Activated CD8-positive, alpha-beta memory T cell treated with anti-CD3 and anti-CD28 coated beads for 36 hours (primary cell): Measurements from ENCODE around the gene ASB16. TPM values are rescaled to one million over a fixed set of nuclear protein-coding genes. Genes with fewer than 3 reads are reported as not detected.

Experiments used
- CTCF ChIA-PET: fragments of 350-600 bp; sonication (Branson Sonifier 250); formaldehyde crosslinking; loops from one replicate; lab custom pipeline; 2021; ENCODE audit warnings: antibody characterized with exemption; lab: Charles Lee
- POLR2A ChIA-PET: fragments of 350-600 bp; sonication (Branson Sonifier 250); formaldehyde crosslinking; loops from one replicate; lab custom pipeline; 2021; ENCODE audit warnings: antibody characterized with exemption; lab: Charles Lee
- total RNA-seq, 2 experiments: library from RNA; stranded (reverse); gene quantifications; one replicate each; pipeline ENCODE4 v1.2.3, GENCODE V29; 2021

The ASB16 gene
- total RNA-seq, 2 experiments from 2014 or later = 0.15 to 0.23 TPM

DNA sequence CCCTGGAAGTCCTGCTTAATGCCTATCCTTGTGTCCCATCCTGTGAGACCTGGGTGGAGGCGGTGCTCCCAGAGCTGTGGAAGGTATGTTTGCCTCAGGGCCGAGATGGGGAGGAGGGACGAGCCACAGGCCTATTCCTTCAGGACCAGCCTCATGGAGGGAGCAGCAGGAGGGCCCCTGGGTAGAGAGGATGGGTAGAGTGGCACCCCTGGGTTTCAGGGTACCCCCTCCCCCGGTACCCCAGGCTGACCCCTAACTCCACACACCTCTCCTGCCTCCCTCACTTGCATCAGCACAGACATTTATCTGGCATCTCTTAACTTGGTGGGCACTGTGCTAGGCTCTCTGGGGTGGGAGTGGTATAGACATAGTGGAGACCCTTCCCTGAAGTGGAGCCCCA, 7.1 kb downstream of the ASB16 start:
- ChIA-PET POLR2A (no interaction called here), CTCF (interaction anchor here (0.5 kb wide), 1 partner anchor 108 kb away, joined by 3 read pairs; no protein-coding TSS in a partner anchor)

DNA sequence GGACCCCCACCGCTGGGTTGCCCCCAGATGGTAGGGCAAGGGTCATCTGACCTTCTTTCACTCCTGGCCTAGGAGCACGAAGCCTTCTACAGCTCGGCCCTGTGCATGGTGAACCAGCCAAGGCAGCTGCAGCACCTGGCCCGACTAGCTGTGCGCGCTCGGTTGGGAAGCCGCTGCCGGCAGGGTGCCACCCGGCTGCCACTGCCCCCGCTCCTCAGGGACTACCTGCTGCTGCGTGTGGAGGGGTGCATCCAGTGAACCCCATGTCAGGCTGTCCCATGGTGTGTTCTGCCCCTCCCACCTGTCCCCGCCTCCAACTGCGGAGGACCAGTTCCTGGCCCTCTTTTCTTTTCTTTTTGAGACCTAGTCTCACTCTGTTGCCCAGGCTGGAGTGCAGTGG, 7.6 kb downstream of the ASB16 start:
- POLR2A ChIA-PET = no interaction called here
- CTCF ChIA-PET = interaction anchor here (0.5 kb wide), 1 partner anchor 109 kb away, joined by 3 read pairs; no protein-coding TSS in a partner anchor

- ChIA-PET POLR2A (interaction anchor here (0.6 kb wide), 2 partner anchors 149 to 320 kb away, joined by 3 read pairs; no protein-coding TSS in a partner anchor), CTCF (interaction anchor here (2.0 to 5.5 kb wide), 2 partner anchors 14 to 27 kb away, joined by 7 to 19 read pairs; no protein-coding TSS in a partner anchor)
Observed at GRCh38 chr17:44183024-44183423, 12.5 kb downstream of the ASB16 start.

- CTCF ChIA-PET = interaction anchor here (1.1 to 5.5 kb wide), 5 partner anchors 11 to 147 kb away, joined by 3 to 19 read pairs (median 7); no protein-coding TSS in a partner anchor
- POLR2A ChIA-PET = interaction anchor here (0.7 kb wide), 1 partner anchor 57 kb away, joined by 3 read pairs; no protein-coding TSS in a partner anchor
Observed at GRCh38 chr17:44184212-44184810, 13.8 kb downstream of the ASB16 start.

DNA sequence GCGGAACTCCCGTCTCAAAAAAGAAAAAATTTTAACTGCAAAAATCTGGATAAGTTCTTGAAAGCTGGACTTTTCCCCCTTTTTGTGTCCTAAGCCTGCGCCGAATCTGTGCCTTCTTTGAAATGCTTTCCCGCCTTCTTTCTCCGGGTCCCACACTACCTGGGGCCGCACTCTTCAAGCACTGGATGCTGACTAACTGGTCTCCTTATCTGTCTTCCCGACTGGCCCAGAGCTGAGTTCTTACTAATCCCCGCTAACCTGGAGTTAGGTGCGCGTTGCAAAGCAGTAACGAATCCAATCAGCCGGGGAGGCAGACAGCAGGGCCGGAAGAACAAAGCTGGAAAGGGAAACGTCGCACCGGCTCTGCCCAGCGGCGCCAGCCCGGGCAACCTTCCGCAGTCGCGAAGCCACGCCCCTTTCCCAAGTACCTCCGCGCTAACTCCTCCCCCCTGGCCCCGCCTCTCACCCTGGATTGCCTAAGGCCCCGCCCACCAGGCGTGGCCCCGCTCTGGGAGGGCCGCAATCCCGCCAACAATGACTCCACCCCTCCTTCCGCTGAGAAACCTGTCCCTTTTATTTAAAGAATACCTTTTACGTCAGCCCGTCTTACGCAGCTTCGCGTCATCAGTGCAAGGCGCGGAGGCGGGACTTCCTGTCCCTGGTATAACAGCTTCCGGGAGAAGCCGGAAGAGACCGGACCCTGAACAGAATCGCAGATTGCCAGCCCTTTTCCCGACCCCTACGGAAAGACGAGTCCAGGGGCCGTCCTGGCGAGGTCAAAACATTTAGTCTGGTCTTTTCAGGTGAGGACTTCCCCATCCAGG, 16.0 kb downstream of the ASB16 start, which contains the start of gene TMUB2:
Gene TMUB2 (plus strand): TSS at position 666 of the 824 bp plus-strand sequence. CDS start 737 bp downstream, outside the sequence.
- ChIA-PET CTCF (interaction anchor here (0.8 to 5.5 kb wide), 11 partner anchors 12 to 180 kb away, joined by 3 to 19 read pairs (median 5); partner anchors contain the start of genes GRN and HDAC5), POLR2A (interaction anchor here (0.6 to 2.0 kb wide), 14 partner anchors 10 to 1128 kb away, joined by 3 to 15 read pairs (median 4); partner anchors contain the start of genes HDAC5 and UBTF)

DNA sequence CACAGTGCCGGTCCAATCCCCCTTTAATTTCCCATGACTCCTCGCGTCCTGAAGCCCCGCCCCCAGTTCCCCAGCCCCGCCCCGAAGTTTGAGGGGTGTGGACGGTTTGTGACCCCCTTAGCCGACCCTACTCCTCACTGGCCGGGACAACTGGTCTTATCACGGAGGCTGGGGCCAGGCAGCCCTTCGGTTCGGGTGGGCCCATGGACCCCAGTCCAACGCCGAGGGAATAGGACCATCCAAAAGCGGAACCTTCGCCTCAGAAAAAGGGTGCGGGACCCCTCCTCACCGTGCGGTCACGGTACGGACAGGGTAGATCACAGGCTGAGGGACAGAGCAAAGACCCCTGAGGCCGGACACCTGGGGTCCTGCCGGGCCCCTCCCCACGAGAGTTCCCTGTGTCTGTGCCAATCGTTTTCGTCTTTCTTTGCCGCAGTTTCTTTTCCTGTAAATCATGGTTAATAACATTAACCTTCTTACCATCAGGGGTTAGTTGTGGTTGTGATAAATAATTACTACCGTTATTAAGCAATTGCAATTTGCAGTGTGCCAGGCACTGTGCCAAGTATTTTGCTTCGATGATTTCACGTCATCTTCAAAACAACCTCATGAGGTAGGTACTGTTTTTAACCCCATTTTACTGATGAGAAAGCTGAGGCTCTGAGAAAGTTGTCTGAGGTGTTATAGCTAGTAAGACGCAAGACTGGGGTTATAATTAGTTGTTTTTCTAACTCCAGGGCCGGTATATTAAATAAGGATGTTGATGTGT, 16.8 kb downstream of the ASB16 start:
- POLR2A ChIA-PET = interaction anchor here (0.7 to 2.0 kb wide), 8 partner anchors 11 to 198 kb away, joined by 3 to 7 read pairs (median 4); partner anchors contain the start of genes HDAC5 and UBTF
- CTCF ChIA-PET = interaction anchor here (0.8 to 5.5 kb wide), 7 partner anchors 11 to 64 kb away, joined by 3 to 19 read pairs (median 5); partner anchors contain the start of gene HDAC5

GRCh38 chr17:44188576-44189403, 18.3 kb downstream of the ASB16 start:
- POLR2A ChIA-PET = interaction anchor here (0.7 kb wide), 1 partner anchor 10 kb away, joined by 10 read pairs; no protein-coding TSS in a partner anchor
- CTCF ChIA-PET = interaction anchor here (0.7 to 5.5 kb wide), 3 partner anchors 10 to 265 kb away, joined by 3 to 19 read pairs (median 3); no protein-coding TSS in a partner anchor

DNA sequence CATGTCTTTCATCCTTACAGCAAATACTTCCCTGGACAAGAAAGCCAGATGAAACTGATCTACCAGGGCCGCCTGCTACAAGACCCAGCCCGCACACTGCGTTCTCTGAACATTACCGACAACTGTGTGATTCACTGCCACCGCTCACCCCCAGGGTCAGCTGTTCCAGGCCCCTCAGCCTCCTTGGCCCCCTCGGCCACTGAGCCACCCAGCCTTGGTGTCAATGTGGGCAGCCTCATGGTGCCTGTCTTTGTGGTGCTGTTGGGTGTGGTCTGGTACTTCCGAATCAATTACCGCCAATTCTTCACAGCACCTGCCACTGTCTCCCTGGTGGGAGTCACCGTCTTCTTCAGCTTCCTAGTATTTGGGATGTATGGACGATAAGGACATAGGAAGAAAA, 20.0 kb downstream of the ASB16 start:
- POLR2A ChIA-PET = no interaction called here
- CTCF ChIA-PET = interaction anchor here (0.6 kb wide), 1 partner anchor 70 kb away, joined by 6 read pairs; no protein-coding TSS in a partner anchor

DNA sequence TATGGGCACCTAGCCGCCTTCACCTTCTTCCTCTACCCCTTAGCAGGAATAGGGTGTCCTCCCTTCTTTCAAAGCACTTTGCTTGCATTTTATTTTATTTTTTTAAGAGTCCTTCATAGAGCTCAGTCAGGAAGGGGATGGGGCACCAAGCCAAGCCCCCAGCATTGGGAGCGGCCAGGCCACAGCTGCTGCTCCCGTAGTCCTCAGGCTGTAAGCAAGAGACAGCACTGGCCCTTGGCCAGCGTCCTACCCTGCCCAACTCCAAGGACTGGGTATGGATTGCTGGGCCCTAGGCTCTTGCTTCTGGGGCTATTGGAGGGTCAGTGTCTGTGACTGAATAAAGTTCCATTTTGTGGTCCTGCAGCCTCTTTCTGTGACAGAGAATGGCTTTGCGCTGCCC, 20.9 kb downstream of the ASB16 start:
- ChIA-PET POLR2A (interaction anchor here (0.6 kb wide), 1 partner anchor 8 kb away, joined by 4 read pairs; the partner anchor contains the start of gene ATXN7L3), CTCF (no interaction called here)

DNA sequence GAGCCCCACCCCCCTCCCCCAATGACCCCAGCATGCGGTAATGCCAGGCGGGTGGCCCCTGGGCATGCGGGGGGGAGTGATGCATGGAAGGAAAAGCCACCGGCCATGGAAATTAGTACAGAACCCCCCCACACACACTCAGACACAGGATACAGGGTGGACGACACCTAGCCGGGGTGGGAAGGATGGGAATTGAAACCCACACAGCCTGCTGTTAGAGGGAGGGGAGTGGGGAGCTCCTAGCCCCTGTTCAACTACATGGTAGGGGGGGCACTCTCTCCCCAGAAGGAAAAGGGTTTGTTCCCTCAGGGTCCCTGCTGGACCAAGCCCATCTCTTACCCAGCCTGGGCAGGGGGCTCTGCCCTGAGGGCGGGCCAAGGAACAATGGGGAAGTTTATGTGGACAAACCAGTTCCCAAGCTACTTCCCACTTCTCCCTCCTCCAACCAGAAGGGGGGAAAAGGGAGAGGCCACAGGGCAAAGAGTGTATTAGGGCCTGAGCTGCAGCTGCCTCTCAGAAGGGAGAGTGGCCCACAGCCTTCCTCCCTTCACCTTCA, 21.5 kb downstream of the ASB16 start:
- ChIA-PET POLR2A (no interaction called here), CTCF (no interaction called here)

DNA sequence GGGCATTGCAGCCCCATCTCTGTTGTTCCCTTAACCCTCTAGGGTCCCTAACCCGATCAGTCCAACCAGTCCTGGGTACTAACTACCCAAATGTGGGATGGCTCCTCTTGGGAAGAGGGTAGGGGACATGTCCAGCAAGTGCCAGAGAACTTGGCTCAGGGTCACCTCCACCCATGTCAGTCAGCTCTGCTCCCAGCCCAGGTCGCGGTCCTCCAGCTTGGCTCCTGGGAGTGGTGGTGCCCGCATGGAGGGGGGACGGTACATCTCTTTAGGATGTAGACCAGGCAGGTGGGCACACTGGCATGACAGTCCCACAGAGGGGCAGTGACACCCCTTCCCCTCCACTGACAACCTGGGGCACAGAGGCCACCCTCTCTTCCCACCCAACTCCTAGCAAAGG, 22.2 kb downstream of the ASB16 start:
- CTCF ChIA-PET = no interaction called here
- POLR2A ChIA-PET = no interaction called here

DNA sequence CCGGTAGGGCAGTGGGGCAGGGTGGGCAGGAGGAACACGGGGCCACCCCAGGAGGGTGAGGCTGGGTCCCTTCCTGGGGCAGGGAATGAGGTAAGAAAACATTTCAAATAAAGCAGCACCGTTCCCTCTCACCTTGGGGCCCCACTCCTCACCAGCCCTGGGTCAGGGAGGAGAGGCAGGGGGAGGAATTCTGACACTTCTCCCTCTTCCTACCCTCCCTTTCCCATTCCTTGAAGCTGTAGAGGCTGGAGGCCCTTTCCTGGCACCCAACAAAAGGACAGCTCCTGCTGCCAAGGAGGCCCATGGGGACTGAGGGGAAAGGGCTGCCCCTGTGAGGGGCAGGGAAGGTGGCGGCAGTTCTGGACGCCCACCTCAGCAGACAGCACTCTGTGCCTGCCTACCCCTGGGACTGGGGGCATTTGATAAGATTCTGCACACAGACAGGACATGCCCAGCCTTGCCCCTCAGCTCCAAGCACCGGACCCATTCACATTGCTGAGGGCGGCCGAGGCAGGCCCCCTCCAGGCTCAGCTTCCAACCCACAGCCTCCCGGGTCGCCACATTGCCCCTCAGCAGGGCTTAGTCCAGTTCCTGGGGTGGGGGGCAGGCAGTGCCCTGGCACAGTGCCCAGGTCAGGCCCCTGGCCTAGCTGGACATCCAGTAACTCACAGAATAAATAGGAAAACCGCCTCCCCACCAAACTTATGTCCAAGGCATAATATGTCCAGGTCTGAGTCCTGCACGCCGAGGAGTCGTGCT, 23.0 kb downstream of the ASB16 start:
- CTCF ChIA-PET = interaction anchor here (1.7 kb wide), 1 partner anchor 16 kb away, joined by 4 read pairs; no protein-coding TSS in a partner anchor
- POLR2A ChIA-PET = no interaction called here

GRCh38 chr17:44197107-44197506, 26.6 kb downstream of the ASB16 start:
- CTCF ChIA-PET = interaction anchor here (1.7 to 6.0 kb wide), 3 partner anchors 13 to 148 kb away, joined by 5 to 45 read pairs (median 8); partner anchors contain the start of gene GRN
- POLR2A ChIA-PET = no interaction called here

DNA sequence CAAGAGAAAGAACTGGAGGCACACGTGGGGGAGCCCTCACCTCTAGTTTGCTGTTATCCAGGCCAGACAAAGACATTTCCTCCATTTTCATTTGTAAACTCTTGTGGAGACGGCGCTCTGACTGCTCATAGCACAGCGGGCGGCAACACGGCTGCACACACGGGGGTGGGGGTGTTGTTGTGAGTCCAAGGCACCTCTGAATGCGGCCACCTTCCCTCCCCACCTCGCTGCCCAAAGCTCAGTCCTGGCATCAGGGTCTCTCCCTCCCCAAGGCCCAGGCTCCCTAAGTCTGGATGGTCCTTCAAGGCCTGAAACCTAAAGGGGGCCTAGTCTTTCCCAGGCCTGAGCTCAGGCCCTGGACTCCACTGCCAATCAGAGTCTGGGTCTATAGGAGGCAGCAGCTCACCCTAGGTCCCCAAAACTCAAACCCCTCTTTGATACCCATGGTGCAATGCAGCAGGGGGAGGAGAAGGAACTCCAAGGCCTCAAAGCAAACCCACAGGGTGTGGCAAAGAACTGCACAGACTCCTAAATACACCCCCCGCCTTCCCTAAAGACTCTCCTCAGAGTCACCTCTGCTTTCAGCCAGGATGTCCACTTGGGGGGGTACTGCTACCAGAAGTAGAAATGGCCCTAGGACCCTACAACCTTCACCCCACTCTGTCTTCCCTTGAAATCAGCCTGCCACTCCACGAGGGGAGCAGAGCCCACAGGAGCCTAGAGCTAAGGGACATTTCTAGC, 27.6 kb downstream of the ASB16 start:
- ChIA-PET POLR2A (interaction anchor here (0.6 to 2.0 kb wide), 5 partner anchors 10 to 22 kb away, joined by 3 to 10 read pairs (median 6); partner anchors contain the start of gene TMUB2), CTCF (interaction anchor here (1.0 to 6.0 kb wide), 7 partner anchors 9 to 155 kb away, joined by 3 to 45 read pairs (median 6); partner anchors contain the start of genes GRN and TMUB2)
